HL-60 (cell line): ENCODE measurements around the gene OR2A12.

Experiments
- DNase-seq, 2 experiments: peaks; one replicate each; pipeline ENCODE4 v3.0.0-alpha.2; 2010 to 2020; ENCODE audit warnings: low read depth in 1 of 2, low spot score in 1 of 2
- H3K27ac ChIP-seq: fragments of 250-450 bp; sonication (Bioruptor Pico); replicated peaks from 2 replicates; pipeline ENCODE4 v1.5.1; 2020; ENCODE audit warnings: mild to moderate bottlenecking, moderate library complexity
- H3K27me3 ChIP-seq: fragments of 250-450 bp; sonication (Bioruptor Pico); 2 replicates; pipeline ENCODE4 v1.5.1; 2021; ENCODE audit warnings: mild to moderate bottlenecking, moderate library complexity; ENCODE audit not compliant: insufficient read depth, poor library complexity, severe bottlenecking
- H3K4me3 ChIP-seq: replicated peaks from 2 replicates; pipeline ENCODE4 v1.5.1; 2011; ENCODE audit warnings: mild to moderate bottlenecking, control low read depth, low read length; ENCODE audit not compliant: insufficient read depth
- GABPA ChIP-seq: IDR thresholded peaks from 2 replicates; pipeline ENCODE4 v1.6.1; 2012; ENCODE audit warnings: low read depth
- POLR2AphosphoS5 ChIP-seq: IDR thresholded peaks from 2 replicates; pipeline ENCODE4 v1.6.1; 2012; ENCODE audit warnings: low read depth
- REST ChIP-seq: IDR thresholded peaks from 2 replicates; pipeline ENCODE4 v1.6.1; 2012; ENCODE audit warnings: low read depth; ENCODE audit not compliant: insufficient replicate concordance
- SPI1 ChIP-seq: IDR thresholded peaks from 2 replicates; pipeline ENCODE4 v1.6.1; 2012; ENCODE audit warnings: low read depth, mild to moderate bottlenecking, borderline replicate concordance
- TF ChIP-seq, protein P1 (sequence below): IDR thresholded peaks from one replicate; pipeline ENCODE4 v1.5.1; 2011; ENCODE audit warnings: low read length, control low read depth, inconsistent platforms; ENCODE audit not compliant: insufficient read depth

OR2A12 gene

GRCh38 chr7:144069511-144069910 lies 16.6 kb upstream of the OR2A12 start, which contains the start of gene OR2A25:
OR2A25 (plus strand) TSS chr7:144069811; CDS start chr7:144074220, 4,409 bp downstream.
- Histone ChIP-seq H3K27ac (no peak within 1 kb of the TSS), H3K27me3 (no peaks in the 10 kb centered on the region), H3K4me3 (no peak within 1 kb of the TSS)
- no peak for TF ChIP-seq GABPA
- no peak for TF ChIP-seq REST
- DNase-seq: no peak

- no peak for TF ChIP-seq REST
- no peak for TF ChIP-seq GABPA
- no peak for TF ChIP-seq POLR2AphosphoS5
- TF ChIP-seq SPI1: no peak
- TF ChIP-seq, protein P1, sequence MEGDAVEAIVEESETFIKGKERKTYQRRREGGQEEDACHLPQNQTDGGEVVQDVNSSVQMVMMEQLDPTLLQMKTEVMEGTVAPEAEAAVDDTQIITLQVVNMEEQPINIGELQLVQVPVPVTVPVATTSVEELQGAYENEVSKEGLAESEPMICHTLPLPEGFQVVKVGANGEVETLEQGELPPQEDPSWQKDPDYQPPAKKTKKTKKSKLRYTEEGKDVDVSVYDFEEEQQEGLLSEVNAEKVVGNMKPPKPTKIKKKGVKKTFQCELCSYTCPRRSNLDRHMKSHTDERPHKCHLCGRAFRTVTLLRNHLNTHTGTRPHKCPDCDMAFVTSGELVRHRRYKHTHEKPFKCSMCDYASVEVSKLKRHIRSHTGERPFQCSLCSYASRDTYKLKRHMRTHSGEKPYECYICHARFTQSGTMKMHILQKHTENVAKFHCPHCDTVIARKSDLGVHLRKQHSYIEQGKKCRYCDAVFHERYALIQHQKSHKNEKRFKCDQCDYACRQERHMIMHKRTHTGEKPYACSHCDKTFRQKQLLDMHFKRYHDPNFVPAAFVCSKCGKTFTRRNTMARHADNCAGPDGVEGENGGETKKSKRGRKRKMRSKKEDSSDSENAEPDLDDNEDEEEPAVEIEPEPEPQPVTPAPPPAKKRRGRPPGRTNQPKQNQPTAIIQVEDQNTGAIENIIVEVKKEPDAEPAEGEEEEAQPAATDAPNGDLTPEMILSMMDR: no peak
- Histone ChIP-seq H3K27ac (no peak overlapping the region), H3K27me3 (no peaks in the 10 kb centered on the region), H3K4me3 (no peak overlapping the region)
- no peak for DNase-seq
These were observed 16.1 kb upstream of the OR2A12 start for GRCh38 chr7:144069953-144070352.

- no peaks in the 10 kb centered on the region for H3K27me3 ChIP-seq
- no peak for DNase-seq
- no peak for TF ChIP-seq POLR2AphosphoS5
These were observed 11.7 kb upstream of the OR2A12 start for GRCh38 chr7:144074374-144074773.

GRCh38 chr7:144086730-144087129 lies 652 bp downstream of the OR2A12 start:
- no peak for TF ChIP-seq SPI1
- TF ChIP-seq POLR2AphosphoS5: no peak
- TF ChIP-seq REST: no peak
- TF ChIP-seq, protein P1: no peak
- TF ChIP-seq GABPA: no peak
- Histone ChIP-seq H3K4me3 (no peak overlapping the region), H3K27ac (no peak overlapping the region), H3K27me3 (no peaks in the 10 kb centered on the region)
- no peak for DNase-seq

More at GRCh38 chr7:144074374-144074773, 11.7 kb upstream of the OR2A12 start:
- no peak overlapping the region for H3K4me3 ChIP-seq
- H3K27ac ChIP-seq: no peak overlapping the region
